BJ (cell line): ENCODE measurements around the gene ADCK2. TPM values are rescaled to one million over a fixed set of nuclear protein-coding genes. Genes with fewer than 3 reads are reported as not detected.
"Not testable (repeated sequence)": the region's sequence is repeated elsewhere in the genome, so short reads cannot be mapped to it uniquely, and the experiment has no call there.

Source experiments
- CTCF ChIA-PET: fragments of 350-600 bp; formaldehyde crosslinking; extraction: SDS; loops from one replicate; lab custom pipeline; 2021; ENCODE audit warnings: antibody characterized with exemption, inconsistent platforms; lab: Yijun Ruan, JAX
- POLR2A ChIA-PET: fragments of 300-600 bp; sonication (Branson Sonifier 250); formaldehyde crosslinking; extraction: SDS; loops from one replicate; lab custom pipeline; 2021; ENCODE audit warnings: antibody characterized with exemption; lab: Charles Lee
- DNase-seq: peaks from one replicate; pipeline ENCODE4 v3.0.0-alpha.2; 2011; ENCODE audit warnings: low read depth
- H3K27me3 ChIP-seq: 2 replicates; pipeline ENCODE4 v1.6.0; 2011; ENCODE audit warnings: low read length; ENCODE audit not compliant: control insufficient read depth, insufficient read depth
- H3K36me3 ChIP-seq: 2 replicates; pipeline ENCODE4 v1.5.1; 2011; ENCODE audit warnings: low read length; ENCODE audit not compliant: control insufficient read depth, insufficient read depth
- H3K4me3 ChIP-seq: 2 replicates; pipeline ENCODE4 v1.5.1; 2011; ENCODE audit warnings: low read depth, mild to moderate bottlenecking, control low read depth, low read length
- CTCF ChIP-seq: IDR thresholded peaks from 2 replicates; pipeline ENCODE4 v1.5.1; 2011; ENCODE audit warnings: low read depth, mild to moderate bottlenecking, control low read depth, inconsistent platforms, low read length, moderate library complexity; ENCODE audit not compliant: insufficient read depth
- polyA plus RNA-seq: library from polyadenylated mRNA; depleted of rRNA; stranded (reverse); fragments of >200 nt; gene quantifications from 2 replicates; pipeline ENCODE4 v1.2.3, GENCODE V29; 2011

Gene ADCK2
- polyA plus RNA-seq, 1 experiment: 15.4 TPM

GRCh38 chr7:140661124-140661523 lies 11.6 kb upstream of the ADCK2 start:
- TF ChIP-seq CTCF: peak; percentile 28; the same call in 1 of the 2 replicates
- no peak overlapping the region for H3K4me3 ChIP-seq
- ChIA-PET CTCF (interaction anchor here (0.9 to 3.7 kb wide), 6 partner anchors 9 to 350 kb away, joined by 3 to 12 read pairs (median 6); no protein-coding TSS in a partner anchor), POLR2A (interaction anchor here (0.6 kb wide), 1 partner anchor 323 kb away, joined by 3 read pairs; no protein-coding TSS in a partner anchor)
- no peaks in the 10 kb centered on the region for H3K36me3 ChIP-seq
- H3K27me3 ChIP-seq: no peaks in the 10 kb centered on the region; the same call in 1 of the 2 replicates
- DNase-seq: no peak

GRCh38 chr7:140662938-140663337 lies 9.8 kb upstream of the ADCK2 start:
- DNase-seq, H3K4me3 ChIP-seq, H3K36me3 ChIP-seq, CTCF ChIA-PET, POLR2A ChIA-PET, H3K27me3 ChIP-seq: not testable (repeated sequence)

- Histone ChIP-seq H3K27me3 (peaks cover 3% of the 10 kb centered on the region), H3K4me3 (no peak overlapping the region), H3K36me3 (no peaks in the 10 kb centered on the region)
- CTCF ChIA-PET: no interaction called here
- no peak for TF ChIP-seq CTCF
- POLR2A ChIA-PET: no interaction called here
- DNase-seq: no peak
These were observed 5.3 kb upstream of the ADCK2 start for GRCh38 chr7:140667476-140667875.

- Histone ChIP-seq H3K27me3 (peaks cover 3% of the 10 kb centered on the region), H3K36me3 (no peaks in the 10 kb centered on the region), H3K4me3 (no peak overlapping the region)
- ChIA-PET CTCF (interaction anchor here (0.6 to 2.1 kb wide), 3 partner anchors 8 to 151 kb away, joined by 3 to 9 read pairs (median 4); no protein-coding TSS in a partner anchor), POLR2A (interaction anchor here (0.8 kb wide), 1 partner anchor 146 kb away, joined by 4 read pairs; no protein-coding TSS in a partner anchor)
- no peak for DNase-seq
- no peak for TF ChIP-seq CTCF
These were observed 4.1 kb upstream of the ADCK2 start for GRCh38 chr7:140668641-140669040.

GRCh38 chr7:140669352-140669751 lies 3.4 kb upstream of the ADCK2 start:
- ChIA-PET CTCF (interaction anchor here (0.6 to 2.1 kb wide), 3 partner anchors 9 to 151 kb away, joined by 3 to 9 read pairs (median 4); no protein-coding TSS in a partner anchor), POLR2A (interaction anchor here (0.7 to 0.8 kb wide), 2 partner anchors 147 to 1032 kb away, joined by 4 to 9 read pairs; no protein-coding TSS in a partner anchor)
- Histone ChIP-seq H3K27me3 (peaks cover 3% of the 10 kb centered on the region), H3K36me3 (no peaks in the 10 kb centered on the region), H3K4me3 (no peak overlapping the region)
- TF ChIP-seq CTCF: no peak
- DNase-seq: no peak

- ChIA-PET CTCF (interaction anchor here (1.3 to 2.1 kb wide), 2 partner anchors 9 to 17 kb away, joined by 4 to 9 read pairs; no protein-coding TSS in a partner anchor), POLR2A (interaction anchor here (0.7 kb wide), 1 partner anchor 1032 kb away, joined by 9 read pairs; no protein-coding TSS in a partner anchor)
- DNase-seq, H3K36me3 ChIP-seq, H3K27me3 ChIP-seq, H3K4me3 ChIP-seq: not testable (repeated sequence)
These were observed 2.9 kb upstream of the ADCK2 start for GRCh38 chr7:140669862-140670261.
